Neutrophil (primary cell): ENCODE results near the gene FANK1.

Experiments
- H3K27ac ChIP-seq: fragments of 200-600 bp; sonication (generic); 2 replicates; pipeline ENCODE4 v1.5.1; 2016; ENCODE audit warnings: mild to moderate bottlenecking, moderate library complexity
- H3K27me3 ChIP-seq: fragments of 200-600 bp; sonication (generic); 2 replicates; pipeline ENCODE4 v1.6.0; 2016; ENCODE audit warnings: mild to moderate bottlenecking
- H3K36me3 ChIP-seq: fragments of 200-600 bp; sonication (generic); 2 replicates; pipeline ENCODE4 v1.5.1; 2017
- H3K4me1 ChIP-seq, 2 experiments: fragments of 200-600 bp in 1 of 2; sonication (generic) in 1 of 2; 1 replicate in 1 of 2; 2 replicates in 1 of 2; pipeline versions ENCODE4 v1.5.1 to v1.6.1; 2013 to 2016; ENCODE audit warnings: low read depth in 1 of 2, low read length in 1 of 2, mild to moderate bottlenecking in 1 of 2, moderate library complexity in 1 of 2; ENCODE audit not compliant: control insufficient read depth in 1 of 2, insufficient read depth in 1 of 2
- H3K4me3 ChIP-seq, 2 experiments: fragments of 200-600 bp in 1 of 2; sonication (generic) in 1 of 2; 1 replicate in 1 of 2; 2 replicates in 1 of 2; pipeline ENCODE4 v1.5.1; 2013 to 2016; ENCODE audit warnings: low read depth in 1 of 2, low read length in 1 of 2, mild to moderate bottlenecking in 1 of 2, moderate library complexity in 1 of 2
- H3K9me3 ChIP-seq: fragments of 200-600 bp; sonication (generic); 2 replicates; pipeline ENCODE4 v1.5.1; 2016
- CTCF ChIP-seq: fragments of 200-600 bp; sonication (generic); IDR thresholded peaks from 2 replicates; pipeline ENCODE4 v1.5.1; 2016; ENCODE audit warnings: antibody characterized with exemption

The FANK1 gene

GRCh38 chr10:126058507-126058906 lies 162.1 kb downstream of the FANK1 start:
- no peak for TF ChIP-seq CTCF
- Histone ChIP-seq H3K4me1 (no peaks in the 10 kb centered on the region), H3K27ac (no peak overlapping the region), H3K27me3 (peaks cover 28% of the 10 kb centered on the region), H3K9me3 (no peaks in the 10 kb centered on the region), H3K36me3 (no peaks in the 10 kb centered on the region), H3K4me3 (no peak overlapping the region)
